AG04450 (cell line): ENCODE measurements around the gene ATP6V1C2. TPM values are rescaled to one million over a fixed set of nuclear protein-coding genes. Genes with fewer than 3 reads are reported as not detected.
"Not testable (repeated sequence)": the region's sequence is repeated elsewhere in the genome, so short reads cannot be mapped to it uniquely, and the experiment has no call there.

ENCODE experiments used
- CTCF ChIA-PET: fragments of 300-600, 350-600 bp; formaldehyde crosslinking; extraction: SDS; loops from one replicate; lab custom pipeline; 2022; ENCODE audit warnings: antibody characterized with exemption, inconsistent platforms; lab: Charles Lee
- POLR2A ChIA-PET: fragments of 350-600 bp; formaldehyde crosslinking; extraction: SDS; loops from one replicate; lab custom pipeline; 2021; ENCODE audit warnings: antibody characterized with exemption, inconsistent platforms; lab: Yijun Ruan, JAX
- DNase-seq: peaks from one replicate; pipeline ENCODE4 v3.0.0-alpha.2; 2011; ENCODE audit warnings: low read depth, low spot score
- H3K27ac ChIP-seq: one replicate; pipeline ENCODE4 v1.5.1; 2012; ENCODE audit warnings: low read depth, low read length, control low read depth
- H3K27me3 ChIP-seq: one replicate; pipeline ENCODE4 v1.6.0; 2012; ENCODE audit warnings: low read length; ENCODE audit not compliant: control insufficient read depth, insufficient read depth
- H3K4me3 ChIP-seq: 2 replicates; pipeline ENCODE4 v1.5.1; 2011; ENCODE audit warnings: mild to moderate bottlenecking, low read depth, low read length, control low read depth
- H3K9me3 ChIP-seq: 2 replicates; pipeline ENCODE4 v1.5.1; 2012; ENCODE audit warnings: low read length; ENCODE audit not compliant: control insufficient read depth, insufficient read depth
- CTCF ChIP-seq: IDR thresholded peaks from 2 replicates; pipeline ENCODE4 v1.5.1; 2011; ENCODE audit warnings: low read depth, low read length, control low read depth, inconsistent platforms
- polyA plus RNA-seq: library from polyadenylated mRNA; depleted of rRNA; stranded (reverse); fragments of >200 nt; gene quantifications from 2 replicates; pipeline ENCODE4 v1.2.3, GENCODE V29; 2011

The ATP6V1C2 gene
- polyA plus RNA-seq, 1 experiment, result 0.14 TPM

- no peak overlapping the region for H3K27ac ChIP-seq
- H3K9me3 ChIP-seq, result no peaks in the 10 kb centered on the region
- ChIA-PET POLR2A (interaction anchor here (0.6 kb wide), 1 partner anchor 36 kb away, joined by 5 read pairs; no protein-coding TSS in a partner anchor), CTCF (interaction anchor here (0.6 to 1.5 kb wide), 3 partner anchors 8 to 333 kb away, joined by 3 to 6 read pairs (median 3); no protein-coding TSS in a partner anchor)
- H3K27me3 ChIP-seq, result no peaks in the 10 kb centered on the region
- no peak overlapping the region for H3K4me3 ChIP-seq
- no peak for TF ChIP-seq CTCF
- DNase-seq, result no peak
These were observed 77.4 kb downstream of the ATP6V1C2 start for GRCh38 chr2:10798783-10799182.

GRCh38 chr2:10800163-10800562, 78.7 kb downstream of the ATP6V1C2 start:
- ChIA-PET POLR2A (no interaction called here), CTCF (no interaction called here)
- Histone ChIP-seq H3K27ac (no peak overlapping the region), H3K27me3 (no peaks in the 10 kb centered on the region), H3K4me3 (no peak overlapping the region), H3K9me3 (no peaks in the 10 kb centered on the region)
- no peak for DNase-seq
- no peak for TF ChIP-seq CTCF

DNA sequence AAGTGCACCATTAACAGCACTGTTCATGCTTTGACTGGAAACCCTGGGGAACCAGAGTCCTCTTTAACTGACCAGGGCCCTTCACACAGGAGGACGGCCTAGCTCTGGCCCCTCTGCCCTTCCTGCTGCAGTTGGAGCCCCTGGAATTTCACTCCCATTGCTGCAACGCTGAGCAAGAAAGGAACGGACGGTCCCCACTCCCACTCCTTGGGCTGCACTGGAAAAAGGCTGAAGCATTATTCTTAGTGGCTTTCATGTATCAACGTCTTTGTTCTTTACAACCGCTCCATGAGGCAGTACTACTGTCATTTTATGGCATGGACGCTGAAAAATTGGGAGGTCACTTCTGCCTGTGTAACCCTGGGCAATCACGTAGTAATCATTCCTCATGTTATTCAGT, 81.2 kb downstream of the ATP6V1C2 start:
- CTCF ChIA-PET, result no interaction called here
- no peak for DNase-seq

GRCh38 chr2:10805990-10806389, 84.6 kb downstream of the ATP6V1C2 start:
- H3K9me3 ChIP-seq, DNase-seq, H3K4me3 ChIP-seq, H3K27ac ChIP-seq, H3K27me3 ChIP-seq, POLR2A ChIA-PET: not testable (repeated sequence)
- CTCF ChIA-PET, result interaction anchor here (0.7 kb wide), 1 partner anchor 27 kb away, joined by 7 read pairs; no protein-coding TSS in a partner anchor

More for the DNA sequence above, 81.2 kb downstream of the ATP6V1C2 start:
- Histone ChIP-seq H3K9me3 (no peaks in the 10 kb centered on the region), H3K27me3 (no peaks in the 10 kb centered on the region), H3K27ac (no peak overlapping the region), H3K4me3 (no peak overlapping the region)
- TF ChIP-seq CTCF, result no peak
- POLR2A ChIA-PET, result no interaction called here

DNA sequence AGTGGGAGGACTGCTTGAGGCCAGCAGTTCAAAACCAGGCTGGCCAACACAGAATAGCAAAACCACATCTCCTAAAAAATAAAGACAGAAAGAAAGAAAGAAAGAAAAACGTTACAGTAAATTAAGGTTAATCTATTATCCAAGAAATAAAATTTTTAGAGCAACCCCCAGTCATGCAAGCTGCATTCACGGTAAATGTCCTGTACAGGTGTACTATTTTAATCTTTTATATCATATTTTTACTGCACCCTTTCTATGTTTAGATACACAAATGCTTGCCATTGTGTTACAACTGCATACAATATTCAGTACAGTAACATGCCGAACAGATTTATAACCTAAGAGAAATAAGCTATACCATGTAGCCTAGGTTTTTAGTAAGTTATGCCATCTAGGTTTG, 85.1 kb downstream of the ATP6V1C2 start:
- no peak for TF ChIP-seq CTCF
- Histone ChIP-seq H3K4me3 (no peak overlapping the region), H3K27ac (no peak overlapping the region), H3K9me3 (no peaks in the 10 kb centered on the region), H3K27me3 (no peaks in the 10 kb centered on the region)
- POLR2A ChIA-PET, result no interaction called here
- no peak for DNase-seq
- CTCF ChIA-PET, result interaction anchor here (0.6 kb wide), 2 partner anchors 8 to 26 kb away, joined by 3 to 7 read pairs; no protein-coding TSS in a partner anchor
